A673 (cell line): ENCODE measurements around the gene CDCA7L. TPM values are rescaled to one million over a fixed set of nuclear protein-coding genes. Genes with fewer than 3 reads are reported as not detected.

Source experiments
- BruUV-seq: library from RNA; stranded (reverse); fragments of 400-500 nt; replicated peaks from 2 replicates; lab custom pipeline; 2021; lab: Mats Ljungman, UMichigan
- CTCF ChIA-PET: fragments of 300-600 bp; sonication (Branson Sonifier 250); formaldehyde crosslinking; loops from one replicate; lab custom pipeline; 2022; ENCODE audit warnings: antibody characterized with exemption; lab: Charles Lee
- POLR2A ChIA-PET: fragments of 300-600 bp; sonication (Branson Sonifier 250); formaldehyde crosslinking; loops from one replicate; lab custom pipeline; 2022; ENCODE audit warnings: antibody characterized with exemption; ENCODE audit not compliant: low non-redundant PET; lab: Charles Lee
- DNase-seq: peaks from one replicate; pipeline ENCODE4 v3.0.0-alpha.2; 2015; ENCODE audit warnings: low spot score
- H3K27ac ChIP-seq: fragments of 200-600 bp; sonication (generic); 2 replicates; pipeline ENCODE4 v1.5.1; 2016; ENCODE audit warnings: mixed run types, low read depth, mild to moderate bottlenecking, mixed read lengths, antibody characterized with exemption, low read length; ENCODE audit not compliant: poor library complexity, severe bottlenecking
- H3K27me3 ChIP-seq: fragments of 200-600 bp; sonication (generic); replicated peaks from 2 replicates; pipeline ENCODE4 v1.6.1; 2017; ENCODE audit warnings: mixed run types, low read depth, mild to moderate bottlenecking, mixed read lengths, antibody characterized with exemption, low read length; ENCODE audit not compliant: insufficient read depth, poor library complexity
- H3K36me3 ChIP-seq: fragments of 200-600 bp; sonication (generic); 2 replicates; pipeline ENCODE4 v1.6.1; 2016; ENCODE audit warnings: mixed run types, mild to moderate bottlenecking, mixed read lengths, antibody characterized with exemption, low read length; ENCODE audit not compliant: insufficient read depth, poor library complexity, severe bottlenecking
- H3K4me1 ChIP-seq: fragments of 200-600 bp; sonication (generic); 2 replicates; pipeline ENCODE4 v1.6.1; 2017; ENCODE audit warnings: mixed run types, mild to moderate bottlenecking, mixed read lengths, antibody characterized with exemption, low read length; ENCODE audit not compliant: insufficient read depth, poor library complexity, severe bottlenecking
- H3K4me3 ChIP-seq: fragments of 200-600 bp; sonication (generic); 2 replicates; pipeline ENCODE4 v1.5.1; 2016; ENCODE audit warnings: low read depth, mixed run types, mild to moderate bottlenecking, mixed read lengths, low read length; ENCODE audit not compliant: poor library complexity, severe bottlenecking
- H3K9me3 ChIP-seq: fragments of 200-600 bp; sonication (generic); 2 replicates; pipeline ENCODE4 v1.6.1; 2016; ENCODE audit warnings: mixed run types, low read depth, mild to moderate bottlenecking, mixed read lengths, antibody characterized with exemption, low read length; ENCODE audit not compliant: poor library complexity, severe bottlenecking
- EZH2 ChIP-seq: fragments of 200-600 bp; sonication (generic); IDR thresholded peaks from 2 replicates; pipeline ENCODE4 v1.6.1; 2017; ENCODE audit warnings: borderline replicate concordance, low read depth, mild to moderate bottlenecking, mixed read lengths, antibody characterized with exemption, low read length; ENCODE audit not compliant: poor library complexity, severe bottlenecking
- intact Hi-C: fragments of 100-400 bp; cut with micrococcal nuclease; formaldehyde crosslinking; loops from one replicate; pipeline ENCODE4 v1.10.0; 2022; ENCODE audit not compliant: unreplicated experiment
- total RNA-seq: library from RNA; stranded (reverse); gene quantifications from 2 replicates; pipeline ENCODE4 v1.2.3, GENCODE V29; 2021
- TF ChIP-seq, protein P1 (sequence below): fragments of 300-800, 200-600 bp; sonication (generic); conservative IDR thresholded peaks from 2 replicates; pipeline ENCODE4 v1.5.1; 2017; ENCODE audit warnings: low read depth, mild to moderate bottlenecking, antibody characterized with exemption, low read length, moderate library complexity, mixed read lengths

CDCA7L gene
- total RNA-seq, 1 experiment from 2014 or later, result 89.2 TPM

DNA sequence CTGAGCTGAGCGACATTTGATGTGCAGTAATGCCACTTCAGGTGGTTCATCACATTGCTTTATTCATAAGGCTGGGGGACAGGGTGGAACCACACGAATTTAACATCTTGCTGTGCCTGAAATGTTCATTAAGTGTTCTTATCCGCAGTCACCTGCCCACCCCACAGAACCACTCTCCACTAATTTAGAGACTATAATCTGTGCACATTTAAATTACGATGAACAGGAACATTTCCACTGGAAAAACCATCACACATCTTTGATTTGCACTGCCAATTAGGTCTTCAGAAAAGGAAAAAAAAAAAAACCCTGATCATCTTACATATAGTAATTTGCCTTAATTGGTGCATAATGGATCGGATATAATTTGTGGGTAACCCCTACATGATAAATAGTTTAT lies 2.3 kb downstream of the CDCA7L start:
- no peak for DNase-seq
- no peak overlapping the region for H3K27ac ChIP-seq
- peaks cover 50% of the 10 kb centered on the region for H3K4me1 ChIP-seq
- TF ChIP-seq, protein P1, sequence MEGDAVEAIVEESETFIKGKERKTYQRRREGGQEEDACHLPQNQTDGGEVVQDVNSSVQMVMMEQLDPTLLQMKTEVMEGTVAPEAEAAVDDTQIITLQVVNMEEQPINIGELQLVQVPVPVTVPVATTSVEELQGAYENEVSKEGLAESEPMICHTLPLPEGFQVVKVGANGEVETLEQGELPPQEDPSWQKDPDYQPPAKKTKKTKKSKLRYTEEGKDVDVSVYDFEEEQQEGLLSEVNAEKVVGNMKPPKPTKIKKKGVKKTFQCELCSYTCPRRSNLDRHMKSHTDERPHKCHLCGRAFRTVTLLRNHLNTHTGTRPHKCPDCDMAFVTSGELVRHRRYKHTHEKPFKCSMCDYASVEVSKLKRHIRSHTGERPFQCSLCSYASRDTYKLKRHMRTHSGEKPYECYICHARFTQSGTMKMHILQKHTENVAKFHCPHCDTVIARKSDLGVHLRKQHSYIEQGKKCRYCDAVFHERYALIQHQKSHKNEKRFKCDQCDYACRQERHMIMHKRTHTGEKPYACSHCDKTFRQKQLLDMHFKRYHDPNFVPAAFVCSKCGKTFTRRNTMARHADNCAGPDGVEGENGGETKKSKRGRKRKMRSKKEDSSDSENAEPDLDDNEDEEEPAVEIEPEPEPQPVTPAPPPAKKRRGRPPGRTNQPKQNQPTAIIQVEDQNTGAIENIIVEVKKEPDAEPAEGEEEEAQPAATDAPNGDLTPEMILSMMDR, result no peak
- TF ChIP-seq EZH2, result no peak
- BruUV-seq, result no TSS peak
- POLR2A ChIA-PET, result no interaction called here
- CTCF ChIA-PET, result no interaction called here
- H3K4me3 ChIP-seq, result peak overlapping the region; percentile 73
- H3K27me3 ChIP-seq, result no peaks in the 10 kb centered on the region
- no peaks in the 10 kb centered on the region for H3K9me3 ChIP-seq
- intact Hi-C loops, result loop anchor here (5.0 kb wide), 1 partner anchor 76 kb away; no protein-coding TSS in a partner anchor
- H3K36me3 ChIP-seq, result no peaks in the 10 kb centered on the region

DNA sequence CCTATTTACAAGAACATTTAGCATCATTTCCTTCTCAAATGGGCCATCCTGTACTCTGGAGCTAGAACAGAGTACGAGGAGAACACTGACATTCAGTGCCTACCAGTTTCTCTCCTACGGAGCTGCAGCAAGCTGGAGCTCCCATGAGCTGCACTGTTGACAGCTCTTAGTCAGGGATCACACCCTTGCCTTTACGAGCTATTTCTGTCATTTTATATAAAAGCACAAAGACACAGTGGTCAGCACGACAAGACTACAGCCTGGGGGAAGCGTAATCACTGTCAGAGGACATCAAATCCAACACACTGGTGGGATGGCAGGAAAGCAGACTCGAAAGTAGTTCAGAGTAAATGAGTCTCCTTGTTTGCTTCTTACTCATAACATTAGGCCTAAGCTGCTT lies 2.7 kb downstream of the CDCA7L start:
- peaks cover under 1% of the 10 kb centered on the region for H3K36me3 ChIP-seq
- ChIA-PET CTCF (no interaction called here), POLR2A (interaction anchor here (0.6 kb wide), 1 partner anchor 294 kb away, joined by 3 read pairs; no protein-coding TSS in a partner anchor)
- no peaks in the 10 kb centered on the region for H3K27me3 ChIP-seq
- intact Hi-C loops, result loop anchor here (5.0 kb wide), 1 partner anchor 76 kb away; no protein-coding TSS in a partner anchor
- H3K4me3 ChIP-seq, result no peak overlapping the region
- H3K9me3 ChIP-seq, result no peaks in the 10 kb centered on the region
- no peak for DNase-seq
- BruUV-seq, result no TSS peak
- H3K4me1 ChIP-seq, result peaks cover 50% of the 10 kb centered on the region
- TF ChIP-seq, protein P1, result no peak
- no peak for TF ChIP-seq EZH2
- no peak overlapping the region for H3K27ac ChIP-seq

DNA sequence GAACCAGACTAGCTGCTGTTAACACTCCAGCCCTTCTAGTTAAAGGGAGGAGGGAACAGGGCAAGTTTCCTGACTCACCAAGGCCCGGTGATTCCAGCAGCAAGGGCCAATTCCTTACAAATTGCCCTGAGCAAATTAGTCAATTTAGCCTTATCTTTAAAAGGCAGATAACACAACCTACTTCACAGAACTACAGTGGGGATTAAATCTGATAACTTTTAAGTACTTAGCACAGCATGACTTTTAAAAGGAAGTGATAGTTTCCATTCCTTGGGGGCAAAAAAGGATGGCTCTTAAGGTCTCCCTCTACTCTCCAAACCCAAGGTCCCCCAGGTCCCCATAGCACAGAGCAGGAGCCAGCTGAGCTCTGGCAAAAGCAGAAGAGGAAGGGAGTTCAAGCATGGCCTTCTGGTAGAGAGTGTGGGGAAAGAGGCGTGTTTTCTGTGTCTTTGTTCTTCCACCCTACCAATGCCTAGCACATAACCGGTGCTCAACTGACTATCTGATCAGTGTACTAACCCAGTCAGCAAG lies 4.0 kb downstream of the CDCA7L start:
- H3K4me1 ChIP-seq, result peaks cover 50% of the 10 kb centered on the region
- H3K36me3 ChIP-seq, result peaks cover 10% of the 10 kb centered on the region
- H3K4me3 ChIP-seq, result no peak overlapping the region
- TF ChIP-seq, protein P1, result no peak
- no peak for TF ChIP-seq EZH2
- peaks cover 8% of the 10 kb centered on the region for H3K9me3 ChIP-seq
- CTCF ChIA-PET, result no interaction called here
- no peak overlapping the region for H3K27ac ChIP-seq
- no TSS peak for BruUV-seq
- intact Hi-C loops, result loop anchor here (5.0 kb wide), 1 partner anchor 74 kb away; no protein-coding TSS in a partner anchor
- POLR2A ChIA-PET, result no interaction called here
- peak; percentile 24 for DNase-seq
- H3K27me3 ChIP-seq, result no peaks in the 10 kb centered on the region
